ENCODE data around the gene EARS2. TPM values are rescaled to one million over a fixed set of nuclear protein-coding genes. Genes with fewer than 3 reads are reported as not detected.

The EARS2 gene
- polyA plus RNA-seq, 1 of the 3 experiments (the other 2 are of a cell fraction), result 23.2 TPM

- Histone ChIP-seq H3K79me2 (ENCODE audit: insufficient read depth) (peaks cover 5% of the 10 kb centered on the region; the same call in 1 of the 2 replicates), H2AFZ (ENCODE audit: low read depth) (no peak overlapping the region), H3K4me1 (ENCODE audit: control insufficient read depth in 1 of 2, insufficient read depth in 2 of 2, low read depth in 1 of 2, low read length in 1 of 2) (no peaks in the 10 kb centered on the region), H3K9me3 (no peaks in the 10 kb centered on the region), H3K4me3 (ENCODE audit: low read depth in 2 of 2, low read length in 1 of 2) (no peak overlapping the region), H3K9me2 (no peaks in the 10 kb centered on the region), H3K27ac (ENCODE audit: low read depth in 2 of 2, low read length in 1 of 2) (no peak overlapping the region), H3K4me2 (no peak overlapping the region), H3K36me3 (replicated peaks in 1 of 2; ENCODE audit: control insufficient read depth in 1 of 2, insufficient read depth in 2 of 2, low read length in 1 of 2) (peaks cover 45 to 47% of the 10 kb centered on the region in 2 experiments), H4K20me1 (ENCODE audit: insufficient read depth) (no peaks in the 10 kb centered on the region), H3K27me3 (ENCODE audit: insufficient read depth) (no peaks in the 10 kb centered on the region), H3K9ac (no peak overlapping the region), H3F3A (replicated peaks; ENCODE audit: insufficient read depth) (no peaks in the 10 kb centered on the region)
- no peak for DNase-seq
- 95% methylated on average over 5 of the region's 5 CpGs for WGBS (ENCODE audit: low lambda C conversion rate)
- TF ChIP-seq MEF2A (IDR thresholded peaks at IDR 0.05; ENCODE audit: borderline replicate concordance, low read depth) (no peak), TCF12 (IDR thresholded peaks at IDR 0.05) (no peak), GABPA (IDR thresholded peaks at IDR 0.05; ENCODE audit: low read depth) (no peak), FOXJ3 (CRISPR knock-in tag; IDR thresholded peaks at IDR 0.05) (no peak)
- TF ChIP-seq, protein P1, sequence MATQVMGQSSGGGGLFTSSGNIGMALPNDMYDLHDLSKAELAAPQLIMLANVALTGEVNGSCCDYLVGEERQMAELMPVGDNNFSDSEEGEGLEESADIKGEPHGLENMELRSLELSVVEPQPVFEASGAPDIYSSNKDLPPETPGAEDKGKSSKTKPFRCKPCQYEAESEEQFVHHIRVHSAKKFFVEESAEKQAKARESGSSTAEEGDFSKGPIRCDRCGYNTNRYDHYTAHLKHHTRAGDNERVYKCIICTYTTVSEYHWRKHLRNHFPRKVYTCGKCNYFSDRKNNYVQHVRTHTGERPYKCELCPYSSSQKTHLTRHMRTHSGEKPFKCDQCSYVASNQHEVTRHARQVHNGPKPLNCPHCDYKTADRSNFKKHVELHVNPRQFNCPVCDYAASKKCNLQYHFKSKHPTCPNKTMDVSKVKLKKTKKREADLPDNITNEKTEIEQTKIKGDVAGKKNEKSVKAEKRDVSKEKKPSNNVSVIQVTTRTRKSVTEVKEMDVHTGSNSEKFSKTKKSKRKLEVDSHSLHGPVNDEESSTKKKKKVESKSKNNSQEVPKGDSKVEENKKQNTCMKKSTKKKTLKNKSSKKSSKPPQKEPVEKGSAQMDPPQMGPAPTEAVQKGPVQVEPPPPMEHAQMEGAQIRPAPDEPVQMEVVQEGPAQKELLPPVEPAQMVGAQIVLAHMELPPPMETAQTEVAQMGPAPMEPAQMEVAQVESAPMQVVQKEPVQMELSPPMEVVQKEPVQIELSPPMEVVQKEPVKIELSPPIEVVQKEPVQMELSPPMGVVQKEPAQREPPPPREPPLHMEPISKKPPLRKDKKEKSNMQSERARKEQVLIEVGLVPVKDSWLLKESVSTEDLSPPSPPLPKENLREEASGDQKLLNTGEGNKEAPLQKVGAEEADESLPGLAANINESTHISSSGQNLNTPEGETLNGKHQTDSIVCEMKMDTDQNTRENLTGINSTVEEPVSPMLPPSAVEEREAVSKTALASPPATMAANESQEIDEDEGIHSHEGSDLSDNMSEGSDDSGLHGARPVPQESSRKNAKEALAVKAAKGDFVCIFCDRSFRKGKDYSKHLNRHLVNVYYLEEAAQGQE (IDR thresholded peaks at IDR 0.05; ENCODE audit: low read depth, low read length), result no peak
- TF ChIP-seq, protein P2, sequence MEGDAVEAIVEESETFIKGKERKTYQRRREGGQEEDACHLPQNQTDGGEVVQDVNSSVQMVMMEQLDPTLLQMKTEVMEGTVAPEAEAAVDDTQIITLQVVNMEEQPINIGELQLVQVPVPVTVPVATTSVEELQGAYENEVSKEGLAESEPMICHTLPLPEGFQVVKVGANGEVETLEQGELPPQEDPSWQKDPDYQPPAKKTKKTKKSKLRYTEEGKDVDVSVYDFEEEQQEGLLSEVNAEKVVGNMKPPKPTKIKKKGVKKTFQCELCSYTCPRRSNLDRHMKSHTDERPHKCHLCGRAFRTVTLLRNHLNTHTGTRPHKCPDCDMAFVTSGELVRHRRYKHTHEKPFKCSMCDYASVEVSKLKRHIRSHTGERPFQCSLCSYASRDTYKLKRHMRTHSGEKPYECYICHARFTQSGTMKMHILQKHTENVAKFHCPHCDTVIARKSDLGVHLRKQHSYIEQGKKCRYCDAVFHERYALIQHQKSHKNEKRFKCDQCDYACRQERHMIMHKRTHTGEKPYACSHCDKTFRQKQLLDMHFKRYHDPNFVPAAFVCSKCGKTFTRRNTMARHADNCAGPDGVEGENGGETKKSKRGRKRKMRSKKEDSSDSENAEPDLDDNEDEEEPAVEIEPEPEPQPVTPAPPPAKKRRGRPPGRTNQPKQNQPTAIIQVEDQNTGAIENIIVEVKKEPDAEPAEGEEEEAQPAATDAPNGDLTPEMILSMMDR (IDR thresholded peaks at IDR 0.05), result no peak
- ChIA-PET POLR2A (no interaction called here), CTCF (no interaction called here)
Measured at GRCh38 chr16:23549938-23550337, 7.2 kb downstream of the EARS2 start.

DNA sequence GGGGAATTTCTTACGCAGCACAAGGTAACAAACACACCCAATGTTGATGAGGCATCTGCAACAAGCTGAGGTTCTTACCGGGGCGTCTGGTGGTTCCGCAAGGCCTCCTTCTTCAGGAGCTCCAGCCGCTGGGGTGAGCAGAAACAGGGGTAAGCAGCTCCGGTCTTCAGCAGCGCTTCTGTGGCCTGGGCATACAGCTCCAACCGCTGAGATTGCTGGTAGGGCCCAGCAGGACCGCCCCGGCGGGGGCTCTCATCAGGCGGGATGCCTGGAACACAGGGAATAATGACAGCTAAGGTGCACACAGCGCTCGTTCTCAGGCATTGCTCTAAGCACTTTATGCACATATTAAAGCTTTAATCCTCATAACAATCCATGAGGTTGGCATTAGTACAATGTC is 12.7 kb downstream of the EARS2 start:
- 97% methylated on average over 7 of the region's 14 CpGs for WGBS (ENCODE audit: low lambda C conversion rate)
- H3K36me3 ChIP-seq (replicated peaks in 1 of 2; ENCODE audit: control insufficient read depth in 1 of 2, insufficient read depth in 2 of 2, low read length in 1 of 2), result peaks cover 36 to 47% of the 10 kb centered on the region in 2 experiments
- no peaks in the 10 kb centered on the region for H4K20me1 ChIP-seq (ENCODE audit: insufficient read depth)
- no peaks in the 10 kb centered on the region for H3K27me3 ChIP-seq (ENCODE audit: insufficient read depth)
- CTCF ChIA-PET, result interaction anchor here (3.4 kb wide), 1 partner anchor 12 kb away, joined by 21 read pairs; the partner anchor contains the start of genes EARS2 and UBFD1
- no peak overlapping the region for H2AFZ ChIP-seq (ENCODE audit: low read depth)
- no peak overlapping the region for H3K4me2 ChIP-seq
- H3K4me1 ChIP-seq (ENCODE audit: control insufficient read depth in 1 of 2, insufficient read depth in 2 of 2, low read depth in 1 of 2, low read length in 1 of 2), result 0 out of 4 replicates have a peak, but pooled peaks cover 0 to 4% of the 10 kb centered on the region in 2 experiments
- H3K9me3 ChIP-seq, result no peaks in the 10 kb centered on the region
- H3F3A ChIP-seq (replicated peaks; ENCODE audit: insufficient read depth), result peaks cover 2% of the 10 kb centered on the region
- DNase-seq, result no peak
- no peak overlapping the region for H3K9ac ChIP-seq
- H3K79me2 ChIP-seq (ENCODE audit: insufficient read depth), result peaks cover 5% of the 10 kb centered on the region; the same call in 1 of the 2 replicates
- H3K27ac ChIP-seq (ENCODE audit: low read depth in 2 of 2, low read length in 1 of 2), result no peak overlapping the region
- H3K9me2 ChIP-seq, result no peaks in the 10 kb centered on the region
- POLR2A ChIA-PET, result no interaction called here
- no peak overlapping the region for H3K4me3 ChIP-seq (ENCODE audit: low read depth in 2 of 2, low read length in 1 of 2)
- TF ChIP-seq, protein P3, sequence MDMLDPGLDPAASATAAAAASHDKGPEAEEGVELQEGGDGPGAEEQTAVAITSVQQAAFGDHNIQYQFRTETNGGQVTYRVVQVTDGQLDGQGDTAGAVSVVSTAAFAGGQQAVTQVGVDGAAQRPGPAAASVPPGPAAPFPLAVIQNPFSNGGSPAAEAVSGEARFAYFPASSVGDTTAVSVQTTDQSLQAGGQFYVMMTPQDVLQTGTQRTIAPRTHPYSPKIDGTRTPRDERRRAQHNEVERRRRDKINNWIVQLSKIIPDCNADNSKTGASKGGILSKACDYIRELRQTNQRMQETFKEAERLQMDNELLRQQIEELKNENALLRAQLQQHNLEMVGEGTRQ (IDR thresholded peaks at IDR 0.05; ENCODE audit: borderline replicate concordance, low read depth, low read length), result no peak
- TF ChIP-seq USF1 (IDR thresholded peaks at IDR 0.05; ENCODE audit: borderline replicate concordance, low read depth) (no peak), MEF2A (IDR thresholded peaks at IDR 0.05; ENCODE audit: borderline replicate concordance, low read depth) (no peak), CHD2 (IDR thresholded peaks at IDR 0.05; ENCODE audit: low read length, partially characterized antibody) (no peak), ZBTB33 (IDR thresholded peaks at IDR 0.05; ENCODE audit: borderline replicate concordance, low read depth) (no peak), EP300 (IDR thresholded peaks at IDR 0.05; ENCODE audit: borderline replicate concordance in 1 of 2, low read depth in 1 of 2, low read length in 1 of 2) (no peak), GABPA (IDR thresholded peaks at IDR 0.05; ENCODE audit: low read depth) (no peak), TEAD4 (IDR thresholded peaks at IDR 0.05; ENCODE audit: borderline replicate concordance, insufficient read depth) (no peak), FOXJ3 (CRISPR knock-in tag; IDR thresholded peaks at IDR 0.05) (no peak)
- TF ChIP-seq, protein P1 (IDR thresholded peaks at IDR 0.05; ENCODE audit: low read depth, low read length), result no peak

Data from SK-N-SH (cell line).